Stimulated activated naive B cell treated with anti-CD40 and anti-IgM and Interleukin-4, amounts not matched to agents 10 μg/mL and 1 μg/mL and 100 μg/mL, for 72 hours (primary cell): ENCODE data around the gene APLNR.
"Not testable (repeated sequence)": the region's sequence is repeated elsewhere in the genome, so short reads cannot be mapped to it uniquely, and the experiment has no call there.

ENCODE experiments used
- ATAC-seq, 2 donors: fragments of 150-1000 bp; cut with Tn5 transposase; replicated peaks; 2 replicates each; pipeline ENCODE4 v1.10.0; 2021; ENCODE audit warnings: moderate library complexity in 1 of 2
- DNase-seq: peaks from one replicate; pipeline ENCODE4 v3.0.0; 2021
- H3K27ac Mint-ChIP-seq: one replicate; pipeline ENCODE4 v1.8.0; 2022; ENCODE audit warnings: mild to moderate bottlenecking, mixed read lengths
- H3K27me3 Mint-ChIP-seq, 2 donors: one replicate each; pipeline ENCODE4 v1.8.0; 2022; ENCODE audit warnings: mixed read lengths in 2 of 2
- H3K36me3 Mint-ChIP-seq, 2 donors: one replicate each; pipeline ENCODE4 v1.8.0; 2022; ENCODE audit warnings: mixed read lengths in 2 of 2, mild to moderate bottlenecking in 1 of 2
- H3K4me1 Mint-ChIP-seq, 2 donors: one replicate each; pipeline ENCODE4 v1.8.0; 2022; ENCODE audit warnings: mixed read lengths in 2 of 2, mild to moderate bottlenecking in 1 of 2
- H3K4me3 Mint-ChIP-seq, 2 donors: one replicate each; pipeline ENCODE4 v1.8.0; 2022; ENCODE audit warnings: mild to moderate bottlenecking in 2 of 2, mixed read lengths in 2 of 2, moderate library complexity in 1 of 2
- H3K9me3 Mint-ChIP-seq, 2 donors: one replicate each; pipeline ENCODE4 v1.8.0; 2022; ENCODE audit warnings: mixed read lengths in 2 of 2, mild to moderate bottlenecking in 1 of 2

The APLNR gene

GRCh38 chr11:57237204-57237681 lies at the start of gene APLNR:
Gene APLNR, minus strand, starts transcription at chr11:57237250. Its CDS starts 246 bp downstream, at chr11:57237004.
- Mint-ChIP-seq H3K27ac (no peak within 1 kb of the TSS), H3K36me3 (no peaks in the 10 kb centered on the region), H3K9me3 (no peaks in the 10 kb centered on the region), H3K27me3 (peaks cover 40 to 86% of the 10 kb centered on the region in 2 donors), H3K4me3 (no peak within 1 kb of the TSS), H3K4me1 (no peaks in the 10 kb centered on the region)
- ATAC-seq, result peak in 1 of 2 donors; percentile 20
- DNase-seq, result no peak

GRCh38 chr11:57283231-57283990 lies 46.4 kb upstream of the APLNR start:
- Mint-ChIP-seq H3K9me3 (peaks cover 3 to 7% of the 10 kb centered on the region in 2 donors), H3K27ac (no peak overlapping the region), H3K4me1 (no peaks in the 10 kb centered on the region), H3K27me3 (peaks cover 15 to 30% of the 10 kb centered on the region in 2 donors), H3K4me3 (no peak overlapping the region), H3K36me3 (no peaks in the 10 kb centered on the region)
- ATAC-seq (no peak), DNase-seq (no peak)

- not testable (repeated sequence) for H3K4me1 Mint-ChIP-seq, H3K4me3 Mint-ChIP-seq, H3K36me3 Mint-ChIP-seq, H3K9me3 Mint-ChIP-seq, ATAC-seq, H3K27ac Mint-ChIP-seq, DNase-seq
- peaks cover 19 to 39% of the 10 kb centered on the region in 2 donors for H3K27me3 Mint-ChIP-seq
These were observed 44.5 kb upstream of the APLNR start for GRCh38 chr11:57281546-57281945.

- peaks cover 30 to 38% of the 10 kb centered on the region in 2 donors for H3K27me3 Mint-ChIP-seq
- no peak overlapping the region for H3K4me3 Mint-ChIP-seq
- peaks cover 1 to 8% of the 10 kb centered on the region in 2 donors for H3K9me3 Mint-ChIP-seq
- DNase-seq (no peak), ATAC-seq (no peak)
- no peak overlapping the region for H3K27ac Mint-ChIP-seq
- peaks cover 3 to 5% of the 10 kb centered on the region in 2 donors for H3K4me1 Mint-ChIP-seq
- peaks cover 0 to 2% of the 10 kb centered on the region in 2 donors for H3K36me3 Mint-ChIP-seq
These were observed 42.1 kb upstream of the APLNR start for GRCh38 chr11:57279116-57279515.

- Mint-ChIP-seq H3K27me3 (peaks cover 33 to 41% of the 10 kb centered on the region in 2 donors), H3K9me3 (peaks cover 1 to 11% of the 10 kb centered on the region in 2 donors), H3K4me1 (peaks cover 3 to 5% of the 10 kb centered on the region in 2 donors), H3K36me3 (peaks cover 0 to 4% of the 10 kb centered on the region in 2 donors), H3K4me3 (no peak overlapping the region), H3K27ac (no peak overlapping the region)
- DNase-seq (no peak), ATAC-seq (no peak)
These were observed 41.7 kb upstream of the APLNR start for GRCh38 chr11:57278721-57279095.

- Mint-ChIP-seq H3K4me3 (no peak overlapping the region), H3K27me3 (peaks cover 33 to 46% of the 10 kb centered on the region in 2 donors), H3K4me1 (peaks cover 3 to 5% of the 10 kb centered on the region in 2 donors), H3K9me3 (peaks cover 5 to 16% of the 10 kb centered on the region in 2 donors), H3K27ac (no peak overlapping the region), H3K36me3 (peaks cover 0 to 4% of the 10 kb centered on the region in 2 donors)
- peak; percentile 18 for DNase-seq
- ATAC-seq, result peak; percentile 36 to 61
These were observed 41.0 kb upstream of the APLNR start for GRCh38 chr11:57277845-57278720.

GRCh38 chr11:57276971-57277675 lies 40.1 kb upstream of the APLNR start:
- DNase-seq (no peak), ATAC-seq (no peak)
- H3K27me3 Mint-ChIP-seq, result peaks cover 33 to 47% of the 10 kb centered on the region in 2 donors
- H3K4me1 Mint-ChIP-seq, result peaks cover 3 to 5% of the 10 kb centered on the region in 2 donors
- H3K4me3 Mint-ChIP-seq, result no peak overlapping the region
- peaks cover 6 to 20% of the 10 kb centered on the region in 2 donors for H3K9me3 Mint-ChIP-seq
- H3K36me3 Mint-ChIP-seq, result peaks cover 0 to 4% of the 10 kb centered on the region in 2 donors
- H3K27ac Mint-ChIP-seq, result no peak overlapping the region

GRCh38 chr11:57276169-57276970 lies 39.3 kb upstream of the APLNR start:
- ATAC-seq (no peak), DNase-seq (no peak)
- no peak overlapping the region for H3K27ac Mint-ChIP-seq
- peaks cover 40 to 54% of the 10 kb centered on the region in 2 donors for H3K27me3 Mint-ChIP-seq
- H3K4me1 Mint-ChIP-seq, result peaks cover 3 to 5% of the 10 kb centered on the region in 2 donors
- H3K36me3 Mint-ChIP-seq, result peaks cover 0 to 4% of the 10 kb centered on the region in 2 donors
- no peak overlapping the region for H3K4me3 Mint-ChIP-seq
- peaks cover 6 to 15% of the 10 kb centered on the region in 2 donors for H3K9me3 Mint-ChIP-seq

GRCh38 chr11:57275582-57275981 lies 38.5 kb upstream of the APLNR start:
- H3K27me3 Mint-ChIP-seq, result peaks cover 40 to 62% of the 10 kb centered on the region in 2 donors
- H3K27ac Mint-ChIP-seq, result no peak overlapping the region
- no peak overlapping the region for H3K4me3 Mint-ChIP-seq
- no peak for DNase-seq
- H3K36me3 Mint-ChIP-seq, result peaks cover 0 to 4% of the 10 kb centered on the region in 2 donors
- H3K4me1 Mint-ChIP-seq, result peaks cover 3 to 5% of the 10 kb centered on the region in 2 donors
- peaks cover 6 to 13% of the 10 kb centered on the region in 2 donors for H3K9me3 Mint-ChIP-seq
- no peak for ATAC-seq

- Mint-ChIP-seq H3K27me3 (peaks cover 40 to 66% of the 10 kb centered on the region in 2 donors), H3K4me1 (peaks cover 3 to 5% of the 10 kb centered on the region in 2 donors), H3K9me3 (peaks cover 6 to 13% of the 10 kb centered on the region in 2 donors), H3K36me3 (peaks cover 0 to 4% of the 10 kb centered on the region in 2 donors), H3K4me3 (no peak overlapping the region), H3K27ac (no peak overlapping the region)
- DNase-seq (no peak), ATAC-seq (no peak)
These were observed 38.0 kb upstream of the APLNR start for GRCh38 chr11:57274904-57275498.

- Mint-ChIP-seq H3K27me3 (peaks cover 32 to 65% of the 10 kb centered on the region in 2 donors), H3K9me3 (peaks cover 6 to 13% of the 10 kb centered on the region in 2 donors), H3K36me3 (peaks cover 0 to 4% of the 10 kb centered on the region in 2 donors), H3K27ac (no peak overlapping the region), H3K4me1 (peaks cover 3 to 5% of the 10 kb centered on the region in 2 donors), H3K4me3 (no peak overlapping the region)
- DNase-seq, result no peak
- ATAC-seq, result no peak
These were observed 36.5 kb upstream of the APLNR start for GRCh38 chr11:57273448-57274058.

GRCh38 chr11:57269571-57270021 lies 32.5 kb upstream of the APLNR start:
- Mint-ChIP-seq H3K36me3 (peaks cover 2 to 4% of the 10 kb centered on the region in 2 donors), H3K9me3 (peaks cover 18 to 20% of the 10 kb centered on the region in 2 donors), H3K4me3 (no peak overlapping the region), H3K4me1 (no peaks in the 10 kb centered on the region), H3K27ac (no peak overlapping the region), H3K27me3 (peaks cover 14 to 45% of the 10 kb centered on the region in 2 donors)
- ATAC-seq (no peak), DNase-seq (no peak)
